ENCODE results near the gene ALOXE3.

ALOXE3 gene

DNA sequence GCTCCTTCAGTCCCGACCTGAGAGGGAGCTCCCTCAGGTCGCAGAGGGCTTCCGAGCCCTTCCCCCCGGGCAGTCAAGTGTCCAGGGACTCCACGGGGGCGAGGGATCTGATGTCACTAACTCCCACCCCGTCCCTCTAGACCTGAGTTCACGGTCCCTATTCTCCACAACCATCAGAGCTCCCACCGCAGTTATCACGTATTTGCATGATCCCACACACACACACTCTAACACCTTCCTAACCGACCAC, 37.6 kb upstream of the ALOXE3 start:
- Histone ChIP-seq H3K27me3 (no peaks in the 10 kb centered on the region), H3K9ac (peak overlapping the region; percentile 54 to 94 (median 72)), H3K9me3 (replicated peaks in 1 of 11) (no peaks in the 10 kb centered on the region), H4K20me1 (peaks cover 7 to 39% (median 16%) of the 10 kb centered on the region in 11 experiments; a peak in 19 of 22 replicates), H3K27ac (peak overlapping the region; percentile 23 to 97 (median 69)), H3K4me2 (peak overlapping the region; percentile 82 to 99 (median 97)), H3K4me3 (peak overlapping the region; percentile 51 to 66 (median 56)), H3K36me3 (peaks cover 8 to 22% (median 14%) of the 10 kb centered on the region in 11 experiments; a peak in 20 of 22 replicates), H3K4me1 (peaks cover 64 to 82% (median 73%) of the 10 kb centered on the region in 10 experiments)
- TF ChIP-seq Cebpa-rat (IDR thresholded peaks at IDR 0.05): no peak

DNA sequence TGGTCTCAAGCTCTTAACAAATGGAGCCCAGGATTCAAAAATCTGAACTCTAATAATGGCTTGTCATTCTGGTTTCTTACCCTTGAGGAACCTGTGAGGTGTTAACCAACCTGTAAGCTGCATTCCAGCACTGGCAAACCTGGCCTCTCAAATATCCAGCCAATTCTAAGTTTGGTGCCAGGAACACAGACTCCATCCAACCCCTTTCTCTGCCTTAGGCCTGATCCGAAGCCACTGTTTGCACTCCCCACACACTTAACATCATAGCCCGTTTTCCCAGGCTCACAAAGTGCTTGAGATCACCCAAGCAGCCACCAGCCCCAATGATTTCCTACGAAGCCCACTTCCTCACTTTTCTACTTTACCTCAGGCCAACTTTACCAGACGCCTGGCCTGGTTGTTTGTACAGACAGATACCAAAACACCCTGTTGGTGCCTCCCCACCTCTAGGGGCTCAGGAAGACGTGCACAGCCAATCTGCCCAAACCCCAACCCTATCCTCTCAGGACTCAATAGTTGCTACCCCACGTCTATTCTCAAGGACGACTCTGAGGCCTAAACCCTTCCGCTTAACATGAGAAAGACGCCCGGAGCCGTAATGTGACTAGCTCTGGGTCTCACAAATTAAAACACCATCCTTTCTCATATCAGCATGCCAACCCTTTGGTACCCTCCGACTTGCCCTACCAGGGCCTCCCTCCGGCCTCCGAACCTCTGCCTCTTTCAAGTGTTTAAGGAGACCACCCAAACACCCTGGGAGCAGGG, 37.1 kb upstream of the ALOXE3 start:
- Histone ChIP-seq H4K20me1 (peaks cover 12 to 39% (median 20%) of the 10 kb centered on the region in 11 experiments), H3K27ac (peak overlapping the region; percentile 23 to 97 (median 69)), H3K4me3 (peak overlapping the region; percentile 51 to 66 (median 56)), H3K9me3 (replicated peaks in 1 of 11) (no peaks in the 10 kb centered on the region), H3K4me2 (peak overlapping the region; percentile 82 to 99 (median 97)), H3K4me1 (peaks cover 64 to 82% (median 73%) of the 10 kb centered on the region in 10 experiments), H3K9ac (peak overlapping the region; percentile 54 to 94 (median 72)), H3K36me3 (peaks cover 8 to 21% (median 13%) of the 10 kb centered on the region in 11 experiments; a peak in 21 of 22 replicates), H3K27me3 (no peaks in the 10 kb centered on the region)
- no peak for TF ChIP-seq Cebpa-rat (IDR thresholded peaks at IDR 0.05)

- peak overlapping the region; percentile 82 to 99 (median 97) for H3K4me2 ChIP-seq
- peaks cover 10 to 22% (median 15%) of the 10 kb centered on the region in 11 experiments for H3K36me3 ChIP-seq
- peaks cover 18 to 39% (median 20%) of the 10 kb centered on the region in 11 experiments for H4K20me1 ChIP-seq
- H3K27ac ChIP-seq: peak overlapping the region; percentile 27 to 97 (median 86); a peak in 19 of 22 replicates
- no peaks in the 10 kb centered on the region for H3K9me3 ChIP-seq (replicated peaks in 1 of 11)
- no peaks in the 10 kb centered on the region for H3K27me3 ChIP-seq
- TF ChIP-seq Cebpa-rat (IDR thresholded peaks at IDR 0.05): no peak
- H3K9ac ChIP-seq: peak overlapping the region; percentile 47 to 94 (median 72)
- peak overlapping the region in 4 of 10 experiments; percentile 6 to 64 (median 17); a peak in 4 of 20 replicates for H3K4me3 ChIP-seq
- H3K4me1 ChIP-seq: peaks cover 64 to 81% (median 73%) of the 10 kb centered on the region in 10 experiments
Observed at GRCh38 chr17:8154608-8155155, 36.4 kb upstream of the ALOXE3 start.

DNA sequence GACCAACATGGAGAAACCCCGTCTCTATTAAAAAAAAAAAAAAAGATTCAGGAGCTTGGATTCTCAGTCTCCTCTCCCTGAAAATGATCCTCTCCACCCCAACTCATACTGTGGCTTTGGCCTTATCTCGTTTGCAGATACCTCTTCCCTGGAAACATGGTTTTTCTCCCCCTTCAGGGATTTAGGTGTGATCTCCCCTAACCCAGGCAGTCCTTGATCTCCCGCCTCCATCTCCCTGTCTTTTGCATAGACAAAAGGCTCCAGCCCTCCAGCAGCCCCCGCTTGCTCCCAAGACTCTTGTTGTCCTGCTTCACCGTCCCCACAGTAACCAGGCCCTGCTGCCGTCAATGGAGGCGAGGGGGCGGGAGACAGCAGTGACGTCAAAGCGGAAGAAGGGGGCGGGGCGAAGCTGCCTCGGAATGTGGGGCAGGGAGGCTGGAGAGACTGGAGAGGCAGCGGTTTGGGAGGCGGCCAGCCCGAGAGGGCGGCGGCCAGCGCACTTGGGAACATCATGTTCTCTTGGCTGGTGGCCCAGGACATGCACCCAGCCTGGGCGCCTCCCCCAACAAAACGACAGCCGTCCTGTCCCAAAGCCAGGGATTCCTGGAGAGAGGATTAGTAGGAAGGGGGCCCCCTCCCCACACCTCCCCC, 35.8 kb upstream of the ALOXE3 start:
- Histone ChIP-seq H3K4me3 (peak overlapping the region in 6 of 10 experiments; percentile 5 to 64 (median 14); a peak in 5 of 20 replicates), H3K4me1 (peaks cover 58 to 76% (median 67%) of the 10 kb centered on the region in 10 experiments), H4K20me1 (peaks cover 15 to 39% (median 21%) of the 10 kb centered on the region in 11 experiments), H3K27me3 (no peaks in the 10 kb centered on the region), H3K36me3 (peaks cover 11 to 22% (median 16%) of the 10 kb centered on the region in 11 experiments), H3K4me2 (peak overlapping the region; percentile 82 to 99 (median 97)), H3K9ac (peak overlapping the region; percentile 47 to 94 (median 72)), H3K27ac (peak overlapping the region; percentile 27 to 97 (median 87)), H3K9me3 (replicated peaks in 1 of 11) (no peaks in the 10 kb centered on the region)
- no peak for TF ChIP-seq Cebpa-rat (IDR thresholded peaks at IDR 0.05)

GRCh38 chr17:8153525-8153956, 35.2 kb upstream of the ALOXE3 start:
- no peaks in the 10 kb centered on the region for H3K9me3 ChIP-seq (replicated peaks in 1 of 11)
- peaks cover 58 to 75% (median 66%) of the 10 kb centered on the region in 10 experiments for H3K4me1 ChIP-seq
- peaks cover 15 to 43% (median 22%) of the 10 kb centered on the region in 11 experiments for H4K20me1 ChIP-seq
- H3K4me2 ChIP-seq: peak overlapping the region; percentile 82 to 99 (median 97)
- H3K9ac ChIP-seq: peak overlapping the region; percentile 47 to 87 (median 72)
- H3K27ac ChIP-seq: peak overlapping the region; percentile 27 to 97 (median 87); a peak in 21 of 22 replicates
- no peaks in the 10 kb centered on the region for H3K27me3 ChIP-seq
- H3K4me3 ChIP-seq: peak overlapping the region in 3 of 10 experiments; percentile 16 to 25 (median 20); a peak in 4 of 20 replicates
- TF ChIP-seq Cebpa-rat (IDR thresholded peaks at IDR 0.05): no peak
- peaks cover 15 to 27% (median 21%) of the 10 kb centered on the region in 11 experiments for H3K36me3 ChIP-seq

DNA sequence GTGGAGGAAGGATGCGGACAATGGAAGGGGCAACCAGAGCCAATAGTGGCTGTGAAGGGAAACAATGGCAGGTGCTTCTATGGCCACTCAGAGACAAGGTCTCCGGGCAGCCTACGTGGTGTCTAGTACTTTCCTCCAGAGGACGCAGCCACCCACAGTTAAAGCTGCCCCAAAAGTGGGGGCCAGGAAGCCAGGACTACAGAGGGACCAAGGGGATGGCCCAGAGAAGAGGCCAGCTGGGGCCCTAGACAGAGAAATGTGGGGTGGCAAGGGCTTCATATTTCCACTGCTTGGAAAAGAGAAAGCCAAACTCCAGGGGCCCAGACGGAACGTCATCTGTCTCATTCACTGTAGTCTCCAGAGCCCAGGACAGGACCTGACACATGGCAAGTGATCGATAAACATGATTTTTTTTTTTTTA, 34.7 kb upstream of the ALOXE3 start:
- Histone ChIP-seq H3K4me1 (peaks cover 58 to 70% (median 61%) of the 10 kb centered on the region in 10 experiments), H3K4me3 (peak overlapping the region in 1 of 10 experiments; percentile 73; a peak in 2 of 20 replicates), H4K20me1 (peaks cover 16 to 48% (median 27%) of the 10 kb centered on the region in 11 experiments), H3K9ac (peak overlapping the region in 8 of 11 experiments; percentile 53 to 87 (median 74); a peak in 8 of 22 replicates), H3K9me3 (replicated peaks in 1 of 11) (no peaks in the 10 kb centered on the region), H3K4me2 (peak overlapping the region; percentile 82 to 99 (median 97)), H3K27me3 (no peaks in the 10 kb centered on the region), H3K27ac (peak overlapping the region in 10 of 11 experiments; percentile 86 to 97 (median 90); a peak in 17 of 22 replicates), H3K36me3 (peaks cover 20 to 30% (median 26%) of the 10 kb centered on the region in 11 experiments)
- no peak for TF ChIP-seq Cebpa-rat (IDR thresholded peaks at IDR 0.05)

DNA sequence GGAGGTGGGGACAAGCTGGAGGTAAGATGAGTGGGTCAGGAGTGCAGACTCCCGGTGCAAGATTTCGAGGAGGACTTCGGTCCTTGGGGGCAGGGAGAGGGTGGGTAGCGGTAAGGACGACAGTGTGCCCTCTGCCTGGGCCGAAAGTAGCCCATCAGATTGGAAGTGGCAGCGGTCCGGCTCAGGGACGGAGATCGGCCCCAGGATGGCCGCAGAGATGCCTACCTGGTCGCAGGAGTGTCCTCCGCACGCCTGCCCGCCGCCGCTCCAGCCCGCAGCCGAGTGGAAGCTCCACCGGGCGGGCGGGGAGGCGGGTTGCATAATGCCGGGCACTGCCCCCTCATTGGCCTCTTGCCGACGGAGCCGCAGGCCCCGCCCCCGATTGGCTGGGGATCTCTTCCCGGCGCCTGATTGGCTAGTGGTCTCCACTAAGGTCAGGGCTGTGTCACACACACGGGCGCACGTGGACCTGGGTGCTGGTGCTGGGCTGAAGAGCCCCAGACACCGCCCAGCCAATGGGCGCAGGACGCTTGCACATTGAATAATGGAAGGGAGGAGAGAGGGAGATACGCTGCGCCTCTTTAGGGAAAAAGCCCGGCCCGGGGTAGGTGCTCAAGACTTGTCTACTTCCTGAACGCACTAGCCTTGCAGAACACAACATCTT, 33.9 kb upstream of the ALOXE3 start, which contains the start of gene PER1:
Gene PER1 (minus strand): TSS at position 293 of the 664 bp plus-strand sequence. CDS start 1,698 bp downstream, outside the sequence.
- H3K27ac ChIP-seq: peak within 1 kb of the TSS; percentile 85 to 97 (median 88)
- peak within 1 kb of the TSS; percentile 82 to 99 (median 97) for H3K4me2 ChIP-seq
- peak in 10 of 11 experiments; percentile 31 to 83 (median 78); a peak in 16 of 22 replicates for TF ChIP-seq Cebpa-rat (IDR thresholded peaks at IDR 0.05)
- H3K4me1 ChIP-seq: peaks cover 51 to 68% (median 57%) of the 10 kb centered on the region in 10 experiments
- H3K36me3 ChIP-seq: peaks cover 28 to 35% (median 34%) of the 10 kb centered on the region in 11 experiments
- H3K9me3 ChIP-seq (replicated peaks in 1 of 11): no peaks in the 10 kb centered on the region
- peaks cover 16 to 56% (median 35%) of the 10 kb centered on the region in 11 experiments for H4K20me1 ChIP-seq
- no peaks in the 10 kb centered on the region for H3K27me3 ChIP-seq
- H3K4me3 ChIP-seq: peak within 1 kb of the TSS; percentile 60 to 92 (median 80)
- H3K9ac ChIP-seq: peak within 1 kb of the TSS; percentile 84 to 96 (median 87)

DNA sequence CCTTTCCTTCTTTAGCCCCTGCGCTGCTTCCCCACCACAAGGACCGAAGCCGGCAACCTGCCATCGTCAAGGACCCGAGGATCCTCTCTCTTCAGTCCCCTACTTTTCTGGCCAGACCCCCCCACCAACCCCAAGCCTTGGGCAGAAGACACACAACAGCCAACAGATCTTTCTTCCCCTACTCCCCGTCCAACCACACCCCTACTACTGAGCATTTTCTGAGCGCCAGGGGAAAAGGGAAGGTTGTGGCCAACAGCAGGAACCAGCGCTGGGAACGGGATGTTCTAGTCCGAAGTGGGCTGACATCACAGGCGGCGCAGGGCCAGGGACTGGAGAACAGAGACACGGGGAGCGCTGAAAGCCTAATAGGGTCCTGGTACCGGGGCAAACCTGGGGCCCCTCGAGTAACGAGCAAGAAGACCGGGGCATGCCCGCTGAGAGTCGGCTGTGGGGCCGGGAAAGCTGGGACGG, 33.4 kb upstream of the ALOXE3 start:
- Histone ChIP-seq H3K36me3 (peaks cover 34 to 41% (median 40%) of the 10 kb centered on the region in 11 experiments), H3K4me3 (peak overlapping the region; percentile 60 to 92 (median 80)), H3K4me2 (peak overlapping the region; percentile 82 to 99 (median 97)), H4K20me1 (peaks cover 16 to 62% (median 40%) of the 10 kb centered on the region in 11 experiments), H3K27me3 (no peaks in the 10 kb centered on the region), H3K9me3 (replicated peaks in 1 of 11) (no peaks in the 10 kb centered on the region), H3K27ac (peak overlapping the region; percentile 85 to 97 (median 88)), H3K4me1 (peaks cover 47 to 63% (median 51%) of the 10 kb centered on the region in 10 experiments), H3K9ac (peak overlapping the region; percentile 84 to 96 (median 87))
- no peak for TF ChIP-seq Cebpa-rat (IDR thresholded peaks at IDR 0.05)
